ENCODE results near the gene CGB5. TPM values are rescaled to one million over a fixed set of nuclear protein-coding genes. Genes with fewer than 3 reads are reported as not detected.
"Not testable (repeated sequence)": the region's sequence is repeated elsewhere in the genome, so short reads cannot be mapped to it uniquely, and the experiment has no call there.

Gene CGB5
- total RNA-seq, 3 donors from 2014 or later: not detected

DNA sequence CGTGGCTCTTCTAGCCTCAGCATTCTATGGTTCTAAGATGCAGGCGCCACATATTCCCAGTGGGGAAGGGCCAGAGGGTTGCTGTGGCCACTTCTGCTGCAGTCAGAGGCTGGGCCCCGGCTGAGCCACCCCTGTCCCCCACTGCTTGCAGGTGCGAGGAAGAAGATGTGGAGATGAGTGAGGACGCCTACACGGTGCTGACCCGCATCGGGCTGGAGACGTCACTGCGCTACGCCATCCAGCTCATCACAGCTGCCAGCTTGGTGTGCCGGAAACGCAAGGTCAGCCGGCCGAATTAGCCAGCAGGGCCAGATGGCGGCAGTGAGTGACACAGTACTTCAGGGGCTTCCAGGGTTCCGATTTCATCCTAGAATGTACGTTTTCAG is 28.8 kb upstream of the CGB5 start:
- intact Hi-C loops (cut with DNase I, micrococcal nuclease): no loop called here
- peaks cover 12% of the 10 kb centered on the region for H3K4me1 ChIP-seq (ENCODE audit: low read depth)
- TF ChIP-seq, protein P1, sequence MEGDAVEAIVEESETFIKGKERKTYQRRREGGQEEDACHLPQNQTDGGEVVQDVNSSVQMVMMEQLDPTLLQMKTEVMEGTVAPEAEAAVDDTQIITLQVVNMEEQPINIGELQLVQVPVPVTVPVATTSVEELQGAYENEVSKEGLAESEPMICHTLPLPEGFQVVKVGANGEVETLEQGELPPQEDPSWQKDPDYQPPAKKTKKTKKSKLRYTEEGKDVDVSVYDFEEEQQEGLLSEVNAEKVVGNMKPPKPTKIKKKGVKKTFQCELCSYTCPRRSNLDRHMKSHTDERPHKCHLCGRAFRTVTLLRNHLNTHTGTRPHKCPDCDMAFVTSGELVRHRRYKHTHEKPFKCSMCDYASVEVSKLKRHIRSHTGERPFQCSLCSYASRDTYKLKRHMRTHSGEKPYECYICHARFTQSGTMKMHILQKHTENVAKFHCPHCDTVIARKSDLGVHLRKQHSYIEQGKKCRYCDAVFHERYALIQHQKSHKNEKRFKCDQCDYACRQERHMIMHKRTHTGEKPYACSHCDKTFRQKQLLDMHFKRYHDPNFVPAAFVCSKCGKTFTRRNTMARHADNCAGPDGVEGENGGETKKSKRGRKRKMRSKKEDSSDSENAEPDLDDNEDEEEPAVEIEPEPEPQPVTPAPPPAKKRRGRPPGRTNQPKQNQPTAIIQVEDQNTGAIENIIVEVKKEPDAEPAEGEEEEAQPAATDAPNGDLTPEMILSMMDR (IDR thresholded peaks at IDR 0.05): no peak
- H3K9me3 ChIP-seq: no peaks in the 10 kb centered on the region
- no peak for ATAC-seq
- DNase-seq: no peak
- H3K36me3 ChIP-seq (ENCODE audit: low read depth): no peaks in the 10 kb centered on the region
- H3K4me3 ChIP-seq: no peak overlapping the region

DNA sequence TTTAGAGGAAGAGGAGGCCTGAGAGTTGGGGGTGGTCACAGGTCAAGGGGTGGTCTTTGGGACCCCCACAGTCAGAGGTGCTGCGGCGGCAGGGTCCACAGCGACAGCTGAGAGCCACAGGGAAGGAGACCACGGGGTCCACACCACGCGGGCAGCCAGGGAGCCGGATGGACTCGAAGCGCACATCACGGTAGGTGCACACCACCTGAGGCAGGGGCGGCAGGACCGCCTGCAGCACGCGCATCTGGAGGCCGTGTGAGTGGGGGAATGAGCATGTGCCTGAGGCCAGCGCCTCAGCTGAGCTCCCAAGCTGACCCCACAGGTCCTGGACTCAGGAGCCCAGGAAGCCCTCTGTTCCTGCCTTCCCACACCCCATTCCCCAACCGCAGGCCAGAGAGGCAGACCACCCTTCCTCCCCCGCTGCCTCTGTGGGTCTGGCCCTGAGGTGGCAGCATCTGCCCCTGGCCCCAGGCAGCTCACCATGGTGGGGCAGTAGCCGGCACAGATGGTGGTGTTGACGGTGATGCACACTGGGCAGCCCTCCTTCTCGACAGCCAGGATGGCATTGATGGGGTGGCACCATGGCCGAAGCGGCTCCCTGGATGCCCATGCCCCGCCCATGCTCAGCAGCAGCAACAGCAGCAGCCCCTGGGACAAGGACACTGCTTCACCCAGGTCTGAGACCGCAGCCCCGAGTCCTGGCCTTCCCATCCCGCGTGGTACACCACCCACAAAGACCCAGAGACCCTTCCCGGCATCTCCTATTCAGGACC is 27.4 kb upstream of the CGB5 start:
- H3K4me1 ChIP-seq (ENCODE audit: low read depth): peaks cover 12% of the 10 kb centered on the region
- TF ChIP-seq, protein P1 (IDR thresholded peaks at IDR 0.05): no peak
- intact Hi-C loops (cut with DNase I, micrococcal nuclease): no loop called here
- no peak for DNase-seq
- H3K4me3 ChIP-seq: no peak overlapping the region
- H3K9me3 ChIP-seq: no peaks in the 10 kb centered on the region
- ATAC-seq: no peak
- H3K36me3 ChIP-seq (ENCODE audit: low read depth): no peaks in the 10 kb centered on the region

DNA sequence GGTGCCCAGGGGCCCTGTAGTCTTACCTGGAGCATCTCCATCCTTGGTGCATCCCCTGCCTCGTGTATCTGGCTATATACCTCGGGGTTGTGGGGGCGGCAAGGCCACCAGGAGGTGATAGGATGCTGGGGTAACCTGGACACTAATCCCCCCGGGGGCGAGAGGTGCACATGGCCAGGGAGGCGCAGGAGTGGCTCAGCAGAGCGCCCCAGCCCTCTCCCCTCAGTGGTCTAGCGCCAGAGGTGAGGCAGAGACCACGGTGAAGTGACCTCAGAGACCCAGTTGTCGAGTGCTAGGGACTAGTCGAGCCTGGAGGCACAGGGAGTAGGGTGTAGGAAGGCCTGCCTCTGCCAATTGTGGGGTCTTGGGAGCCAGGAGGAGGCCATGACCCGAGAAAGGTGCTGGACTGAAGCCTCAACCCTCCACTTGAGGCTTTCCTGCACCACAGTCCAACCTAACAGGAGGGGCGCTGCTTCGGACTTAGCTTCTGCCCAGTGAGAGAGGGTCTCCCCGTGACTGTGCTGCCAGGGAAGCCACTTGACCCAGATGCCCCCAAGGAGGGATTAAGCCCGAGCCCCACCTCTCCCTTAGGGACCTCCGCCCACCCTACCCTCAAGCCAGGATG is 26.5 kb upstream of the CGB5 start, which contains the start of gene LHB:
TSS of gene LHB (minus strand) at position 51 of the 625 bp plus-strand sequence. CDS start at position 41, 10 bp downstream.
- ATAC-seq (no peak), DNase-seq (no peak)
- peaks cover 12% of the 10 kb centered on the region for H3K4me1 ChIP-seq (ENCODE audit: low read depth)
- H3K36me3 ChIP-seq (ENCODE audit: low read depth): no peaks in the 10 kb centered on the region
- no peak within 1 kb of the TSS for H3K4me3 ChIP-seq
- intact Hi-C loops (cut with DNase I, micrococcal nuclease): no loop called here
- H3K9me3 ChIP-seq: no peaks in the 10 kb centered on the region
- TF ChIP-seq, protein P1 (IDR thresholded peaks at IDR 0.05): no peak

DNA sequence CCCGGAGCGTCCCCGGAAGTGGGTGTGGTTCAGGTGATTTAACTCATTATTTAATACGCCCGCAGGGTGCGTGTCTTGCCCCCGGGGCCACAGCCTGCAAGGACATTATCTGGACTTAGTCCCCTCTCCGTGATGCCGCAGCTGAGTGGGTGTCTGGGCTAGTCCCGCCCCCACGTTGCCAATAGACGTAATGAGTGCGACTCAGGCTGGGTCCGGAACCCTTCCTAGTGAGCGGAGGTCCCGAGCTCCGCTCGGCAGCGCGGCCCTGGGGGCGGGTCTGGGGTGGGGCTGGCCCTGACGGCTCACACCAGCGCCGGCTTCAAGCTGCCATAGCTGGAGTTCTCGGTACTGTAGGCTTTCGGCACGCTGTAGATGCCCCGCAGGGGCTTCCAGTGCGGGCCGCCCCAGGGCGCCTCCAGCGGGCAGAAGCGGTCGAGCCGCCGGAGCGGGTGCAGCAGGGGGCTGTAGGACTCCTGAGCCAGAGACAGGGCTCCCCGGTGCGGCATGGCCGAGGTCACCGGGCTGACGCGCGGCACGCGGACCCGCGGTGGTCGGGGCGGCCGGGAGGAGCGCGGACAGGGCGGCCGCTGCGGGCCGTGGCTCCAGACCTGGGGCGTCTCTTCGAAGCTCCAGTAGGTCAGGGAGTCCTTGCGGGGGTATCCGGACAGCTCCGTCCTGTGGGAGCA is 25.8 kb upstream of the CGB5 start:
- peak; percentile 72 for ATAC-seq
- H3K4me3 ChIP-seq: no peak overlapping the region
- peaks cover 12% of the 10 kb centered on the region for H3K4me1 ChIP-seq (ENCODE audit: low read depth)
- TF ChIP-seq, protein P1 (IDR thresholded peaks at IDR 0.05): peak; percentile 33
- peak; percentile 49 to 70 (median 69) for DNase-seq
- intact Hi-C loops (cut with DNase I, micrococcal nuclease): no loop called here
- H3K36me3 ChIP-seq (ENCODE audit: low read depth): no peaks in the 10 kb centered on the region
- H3K9me3 ChIP-seq: no peaks in the 10 kb centered on the region

DNA sequence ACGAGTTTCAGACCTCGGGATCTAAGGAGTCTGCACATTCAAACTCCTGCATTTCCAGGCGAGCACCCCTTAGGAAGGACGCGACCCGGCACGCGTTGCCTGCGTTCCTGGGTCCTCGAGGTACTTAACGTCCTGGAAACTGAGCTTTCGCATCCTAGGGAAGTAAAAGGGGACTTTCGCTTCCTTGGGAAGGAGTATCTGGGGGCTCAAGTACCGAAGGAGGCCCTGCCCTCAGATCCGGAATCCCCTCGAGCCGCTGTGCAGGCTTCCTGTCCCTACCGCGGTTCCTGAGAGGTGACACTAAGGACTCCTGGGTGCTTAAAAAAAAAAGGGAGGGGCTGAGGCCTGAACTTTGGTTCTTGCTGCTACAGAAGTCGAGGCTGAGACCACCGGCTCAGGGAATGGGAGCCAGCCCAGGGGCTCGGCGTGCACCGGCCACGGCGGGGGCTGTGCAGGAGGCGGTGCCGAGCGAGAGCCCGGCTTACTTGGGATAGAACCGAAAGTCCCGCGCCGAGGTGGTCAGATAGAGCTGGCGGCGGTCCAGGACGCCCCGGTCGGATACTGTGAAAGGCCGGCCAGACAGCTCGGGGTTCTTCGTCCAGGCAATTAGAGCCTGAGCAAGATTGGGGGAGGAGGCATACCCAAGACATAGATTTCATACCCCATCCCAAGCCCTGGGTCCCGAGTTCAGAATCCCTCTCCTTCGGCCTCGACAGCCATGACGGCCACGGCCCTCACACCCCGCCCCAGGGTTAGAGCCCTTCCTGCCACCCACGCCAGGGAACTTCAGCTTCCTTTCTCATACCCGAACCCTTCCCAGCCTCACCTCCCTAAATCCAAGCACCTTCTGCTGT is 25.0 kb upstream of the CGB5 start:
- H3K36me3 ChIP-seq (ENCODE audit: low read depth); intact Hi-C loops (cut with DNase I, micrococcal nuclease); H3K4me3 ChIP-seq; H3K9me3 ChIP-seq: not testable (repeated sequence)
- DNase-seq (peak in 2 of 3 donors; percentile 40 to 53), ATAC-seq (peak; percentile 27)
- peaks cover 12% of the 10 kb centered on the region for H3K4me1 ChIP-seq (ENCODE audit: low read depth)
